HL-60 (cell line): Measurements from ENCODE around the gene ITGBL1.

Experiments
- CTCF ChIP-seq: IDR thresholded peaks from one replicate; pipeline ENCODE4 v1.5.1; 2011; ENCODE audit warnings: low read length, control low read depth, inconsistent platforms; ENCODE audit not compliant: insufficient read depth
- GABPA ChIP-seq: IDR thresholded peaks from 2 replicates; pipeline ENCODE4 v1.6.1; 2012; ENCODE audit warnings: low read depth
- POLR2AphosphoS5 ChIP-seq: IDR thresholded peaks from 2 replicates; pipeline ENCODE4 v1.6.1; 2012; ENCODE audit warnings: low read depth
- SPI1 ChIP-seq: IDR thresholded peaks from 2 replicates; pipeline ENCODE4 v1.6.1; 2012; ENCODE audit warnings: low read depth, mild to moderate bottlenecking, borderline replicate concordance
- TF ChIP-seq, protein P1 (sequence below): IDR thresholded peaks from 2 replicates; pipeline ENCODE4 v1.6.1; 2012; ENCODE audit warnings: low read depth; ENCODE audit not compliant: insufficient replicate concordance

DNA sequence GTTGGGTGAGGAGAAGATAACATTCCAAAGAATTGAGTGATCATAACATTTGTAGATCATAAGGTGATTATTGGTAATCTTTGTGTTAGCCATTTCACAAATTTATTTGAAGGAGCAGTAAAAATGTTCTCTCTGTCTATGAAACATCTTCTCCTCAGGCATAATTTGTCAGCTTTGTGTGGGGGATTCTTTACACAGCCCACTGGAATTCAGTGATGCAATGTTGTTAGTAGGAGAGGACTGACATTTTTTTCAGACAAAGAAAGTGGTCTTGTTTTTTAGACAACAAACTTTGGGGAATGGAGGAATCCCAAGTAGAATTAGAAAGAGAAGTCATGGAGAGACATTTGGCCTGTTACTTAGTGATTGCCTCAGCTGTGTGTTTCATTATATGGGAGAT, 100.3 kb downstream of the ITGBL1 start:
- TF ChIP-seq CTCF (no peak), POLR2AphosphoS5 (no peak), GABPA (no peak), SPI1 (no peak)
- TF ChIP-seq, protein P1, sequence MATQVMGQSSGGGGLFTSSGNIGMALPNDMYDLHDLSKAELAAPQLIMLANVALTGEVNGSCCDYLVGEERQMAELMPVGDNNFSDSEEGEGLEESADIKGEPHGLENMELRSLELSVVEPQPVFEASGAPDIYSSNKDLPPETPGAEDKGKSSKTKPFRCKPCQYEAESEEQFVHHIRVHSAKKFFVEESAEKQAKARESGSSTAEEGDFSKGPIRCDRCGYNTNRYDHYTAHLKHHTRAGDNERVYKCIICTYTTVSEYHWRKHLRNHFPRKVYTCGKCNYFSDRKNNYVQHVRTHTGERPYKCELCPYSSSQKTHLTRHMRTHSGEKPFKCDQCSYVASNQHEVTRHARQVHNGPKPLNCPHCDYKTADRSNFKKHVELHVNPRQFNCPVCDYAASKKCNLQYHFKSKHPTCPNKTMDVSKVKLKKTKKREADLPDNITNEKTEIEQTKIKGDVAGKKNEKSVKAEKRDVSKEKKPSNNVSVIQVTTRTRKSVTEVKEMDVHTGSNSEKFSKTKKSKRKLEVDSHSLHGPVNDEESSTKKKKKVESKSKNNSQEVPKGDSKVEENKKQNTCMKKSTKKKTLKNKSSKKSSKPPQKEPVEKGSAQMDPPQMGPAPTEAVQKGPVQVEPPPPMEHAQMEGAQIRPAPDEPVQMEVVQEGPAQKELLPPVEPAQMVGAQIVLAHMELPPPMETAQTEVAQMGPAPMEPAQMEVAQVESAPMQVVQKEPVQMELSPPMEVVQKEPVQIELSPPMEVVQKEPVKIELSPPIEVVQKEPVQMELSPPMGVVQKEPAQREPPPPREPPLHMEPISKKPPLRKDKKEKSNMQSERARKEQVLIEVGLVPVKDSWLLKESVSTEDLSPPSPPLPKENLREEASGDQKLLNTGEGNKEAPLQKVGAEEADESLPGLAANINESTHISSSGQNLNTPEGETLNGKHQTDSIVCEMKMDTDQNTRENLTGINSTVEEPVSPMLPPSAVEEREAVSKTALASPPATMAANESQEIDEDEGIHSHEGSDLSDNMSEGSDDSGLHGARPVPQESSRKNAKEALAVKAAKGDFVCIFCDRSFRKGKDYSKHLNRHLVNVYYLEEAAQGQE: no peak
